SK-N-SH (cell line): ENCODE results near the gene SST. TPM values are rescaled to one million over a fixed set of nuclear protein-coding genes. Genes with fewer than 3 reads are reported as not detected.

Source experiments
- CTCF ChIA-PET: fragments of 300-600, 350-600 bp; formaldehyde crosslinking; extraction: SDS; loops from one replicate; lab custom pipeline; 2021; lab: Yijun Ruan, JAX
- POLR2A ChIA-PET: fragments of 350-600 bp; sonication (Branson Sonifier 250); formaldehyde crosslinking; extraction: SDS; loops from one replicate; lab custom pipeline; 2020; ENCODE audit warnings: antibody characterized with exemption, inconsistent platforms; lab: Yijun Ruan, JAX
- DNase-seq: peaks from one replicate; pipeline ENCODE4 v3.0.0; 2012
- H2AFZ ChIP-seq: fragments of 200-600 bp; sonication (generic); 2 replicates; pipeline ENCODE4 v1.8.1; 2016; ENCODE audit warnings: antibody characterized with exemption, mild to moderate bottlenecking, low read depth
- H3F3A ChIP-seq: fragments of 200-600 bp; sonication (generic); replicated peaks from 2 replicates; pipeline ENCODE3; 2016; ENCODE audit warnings: antibody characterized with exemption, mild to moderate bottlenecking; ENCODE audit not compliant: insufficient read depth
- H3K27ac ChIP-seq, 2 experiments: fragments of 200-500 bp in 1 of 2; fragments of 200-600 bp in 1 of 2; sonication (Bioruptor generic) in 1 of 2; sonication (generic), shearing (Covaris generic) in 1 of 2; 2 replicates each; pipeline versions ENCODE4 v1.5.1 to v1.6.1; 2014 to 2016; ENCODE audit warnings: low read depth in 2 of 2, inconsistent platforms in 1 of 2, low read length in 1 of 2, mild to moderate bottlenecking in 1 of 2, mixed read lengths in 1 of 2
- H3K27me3 ChIP-seq: fragments of 200-600 bp; sonication (generic), shearing (Covaris generic); 2 replicates; pipeline ENCODE4 v1.6.1; 2016; ENCODE audit warnings: mixed run types; ENCODE audit not compliant: insufficient read depth
- H3K36me3 ChIP-seq, 2 experiments: fragments of 200-500 bp in 1 of 2; fragments of 200-600 bp in 1 of 2; sonication (Bioruptor generic) in 1 of 2; sonication (generic) in 1 of 2; replicated peaks in 1 of 2; 2 replicates each; pipeline versions ENCODE3 to v1.5.1; 2014 to 2016; ENCODE audit warnings: low read length in 1 of 2, mild to moderate bottlenecking in 1 of 2; ENCODE audit not compliant: insufficient read depth in 2 of 2, control insufficient read depth in 1 of 2
- H3K4me1 ChIP-seq, 2 experiments: fragments of 200-500 bp in 1 of 2; fragments of 200-600 bp in 1 of 2; sonication (Bioruptor generic) in 1 of 2; sonication (generic), shearing (Covaris generic) in 1 of 2; 2 replicates each; pipeline versions ENCODE4 v1.5.1 to v1.6.1; 2014 to 2016; ENCODE audit warnings: low read depth in 1 of 2, low read length in 1 of 2, mixed run types in 1 of 2; ENCODE audit not compliant: insufficient read depth in 2 of 2, control insufficient read depth in 1 of 2
- H3K4me2 ChIP-seq: fragments of 200-600 bp; sonication (generic), shearing (Covaris generic); 2 replicates; pipeline ENCODE4 v1.6.1; 2017; ENCODE audit warnings: mixed run types
- H3K4me3 ChIP-seq, 2 experiments: fragments of 200-500 bp in 1 of 2; fragments of 200-600 bp in 1 of 2; sonication (Bioruptor generic) in 1 of 2; sonication (generic), shearing (Covaris generic) in 1 of 2; 2 replicates each; pipeline versions ENCODE4 v1.5.1 to v1.8.1; 2014 to 2016; ENCODE audit warnings: low read depth in 2 of 2, inconsistent platforms in 1 of 2, low read length in 1 of 2, mild to moderate bottlenecking in 1 of 2, mixed read lengths in 1 of 2, moderate library complexity in 1 of 2
- H3K79me2 ChIP-seq: fragments of 200-600 bp; sonication (generic); 2 replicates; pipeline ENCODE4 v1.8.1; 2017; ENCODE audit warnings: mild to moderate bottlenecking; ENCODE audit not compliant: insufficient read depth
- H3K9ac ChIP-seq: fragments of 200-600 bp; sonication (generic); 2 replicates; pipeline ENCODE4 v1.6.1; 2017; ENCODE audit warnings: mixed run types
- H3K9me2 ChIP-seq: fragments of 200-600 bp; sonication (generic); 2 replicates; pipeline ENCODE4 v1.6.1; 2017; ENCODE audit warnings: mixed run types
- H3K9me3 ChIP-seq: fragments of 200-600 bp; sonication (generic); 2 replicates; pipeline ENCODE4 v1.6.1; 2017; ENCODE audit warnings: mixed run types, mild to moderate bottlenecking, moderate library complexity
- H4K20me1 ChIP-seq: fragments of 200-600 bp; sonication (generic); 2 replicates; pipeline ENCODE4 v1.6.1; 2017; ENCODE audit warnings: mild to moderate bottlenecking, mixed run types; ENCODE audit not compliant: insufficient read depth
- EZH2phosphoT487 ChIP-seq: fragments of 200-600 bp; sonication (generic); IDR thresholded peaks from 2 replicates; pipeline ENCODE4 v1.6.1; 2017; ENCODE audit warnings: low read depth, mixed run types, mild to moderate bottlenecking, antibody characterized with exemption, moderate library complexity, borderline replicate concordance
- FOSL2 ChIP-seq: IDR thresholded peaks from 2 replicates; pipeline ENCODE4 v1.4.0; 2012; ENCODE audit warnings: low read depth, mild to moderate bottlenecking, moderate library complexity, borderline replicate concordance
- FOXJ3 ChIP-seq: sonication (generic); formaldehyde crosslinking; IDR thresholded peaks from 2 replicates; pipeline ENCODE4 v1.5.1; 2020; ENCODE audit warnings: mild to moderate bottlenecking, missing genetic modification reagents
- GATA2 ChIP-seq: sonication (generic); formaldehyde crosslinking; IDR thresholded peaks from 2 replicates; pipeline ENCODE4 v1.5.0; 2020; ENCODE audit warnings: mild to moderate bottlenecking, missing genetic modification reagents
- MAX ChIP-seq: IDR thresholded peaks from 2 replicates; pipeline ENCODE4 v1.4.0; 2012; ENCODE audit warnings: low read depth
- MEF2A ChIP-seq: IDR thresholded peaks from 2 replicates; pipeline ENCODE4 v1.4.0; 2012; ENCODE audit warnings: low read depth, borderline replicate concordance
- MXI1 ChIP-seq: IDR thresholded peaks from 2 replicates; pipeline ENCODE4 v1.6.1; 2012; ENCODE audit warnings: mild to moderate bottlenecking, low read depth, low read length, improper control_type of control experiment
- NFIC ChIP-seq: IDR thresholded peaks from 2 replicates; pipeline ENCODE4 v1.4.0; 2012; ENCODE audit warnings: borderline replicate concordance
- NRF1 ChIP-seq: IDR thresholded peaks from 2 replicates; pipeline ENCODE4 v1.6.1; 2012; ENCODE audit warnings: low read depth, mild to moderate bottlenecking, low read length
- PBX3 ChIP-seq: IDR thresholded peaks from 2 replicates; pipeline ENCODE4; 2012
- POLR2AphosphoS5 ChIP-seq: IDR thresholded peaks from 2 replicates; pipeline ENCODE4 v1.6.1; 2012; ENCODE audit warnings: low read depth, low read length
- RAD21 ChIP-seq: IDR thresholded peaks from 2 replicates; pipeline ENCODE4 v1.6.1; 2012; ENCODE audit warnings: mild to moderate bottlenecking, low read length
- RCOR1 ChIP-seq: fragments of 150-350 bp; IDR thresholded peaks from 2 replicates; pipeline ENCODE4 v1.6.1; 2017; ENCODE audit warnings: antibody characterized with exemption, low read length
- RXRA ChIP-seq: IDR thresholded peaks from 2 replicates; pipeline ENCODE4 v1.4.0; 2012; ENCODE audit warnings: low read depth, mild to moderate bottlenecking, borderline replicate concordance
- SIN3A ChIP-seq: IDR thresholded peaks from 2 replicates; pipeline ENCODE4 v1.6.1; 2012; ENCODE audit warnings: low read depth, mild to moderate bottlenecking, low read length, moderate library complexity, borderline replicate concordance
- TAF1 ChIP-seq: IDR thresholded peaks from 2 replicates; pipeline ENCODE4 v1.6.1; 2012; ENCODE audit warnings: low read depth, mild to moderate bottlenecking, low read length, moderate library complexity, borderline replicate concordance
- YY1 ChIP-seq: IDR thresholded peaks from 2 replicates; pipeline ENCODE4 v1.4.0; 2012; ENCODE audit warnings: low read depth, mild to moderate bottlenecking
- WGBS: methylation state at CpG from one replicate; pipeline ENCODE4 v1.1.6; 2017; ENCODE audit warnings: low lambda C conversion rate; 5-methylcytosine and 5-hydroxymethylcytosine counted together
- polyA plus RNA-seq, 3 experiments: library from polyadenylated mRNA; depleted of rRNA; stranded (reverse); fragments of >200 nt; gene quantifications; 2 replicates each; pipeline ENCODE4 v1.2.3, GENCODE V29; 2012
- TF ChIP-seq, protein P1 (sequence below): IDR thresholded peaks from 2 replicates; pipeline ENCODE4 v1.4.0; 2012; ENCODE audit warnings: low read depth, borderline replicate concordance
- TF ChIP-seq, protein P2 (sequence below): fragments of 150-350 bp; IDR thresholded peaks from 2 replicates; pipeline ENCODE4 v1.6.1; 2017; ENCODE audit warnings: antibody characterized with exemption, low read length, low read depth, borderline replicate concordance

SST gene
- polyA plus RNA-seq, 1 of the 3 experiments (the other 2 are of a cell fraction), result not detected

DNA sequence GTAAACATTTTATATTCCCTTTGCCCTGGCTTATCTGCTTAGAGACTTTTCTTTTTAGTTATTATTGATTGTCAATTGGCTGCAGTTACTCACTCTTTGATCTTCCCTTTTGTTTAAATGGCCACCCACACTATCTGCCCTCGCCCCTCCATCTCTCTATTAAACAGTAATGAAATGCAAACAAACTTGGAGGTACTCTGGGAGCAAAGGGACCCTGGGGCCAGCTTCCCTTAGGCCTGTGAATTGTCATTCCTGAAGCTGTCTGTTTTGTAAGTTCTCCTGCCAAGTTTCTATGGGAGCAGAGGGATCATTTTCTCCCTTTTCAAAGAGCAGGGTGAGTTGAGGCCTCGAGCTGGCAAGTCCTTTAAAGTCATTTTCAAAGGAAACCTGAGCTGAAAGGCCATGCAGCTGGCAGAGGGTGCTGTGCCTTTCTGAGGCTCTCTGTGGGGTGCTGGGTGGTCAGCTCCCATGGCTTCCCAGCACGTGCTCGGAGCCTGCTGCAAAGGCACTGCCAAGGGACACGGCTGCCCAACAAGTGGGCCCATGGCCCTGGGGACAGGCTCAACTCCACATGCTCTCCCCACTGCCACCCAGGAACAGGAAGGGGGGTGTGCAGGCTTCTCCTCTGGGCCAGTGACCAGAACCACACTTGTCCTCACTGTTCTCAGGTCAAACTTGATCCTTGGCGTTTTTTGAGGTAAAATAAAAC lies 49.6 kb upstream of the SST start:
- no peaks in the 10 kb centered on the region; a peak in 1 of 4 replicates for H3K4me1 ChIP-seq
- no peaks in the 10 kb centered on the region for H3K9me2 ChIP-seq
- ChIA-PET POLR2A (no interaction called here), CTCF (interaction anchor here (1.1 to 7.6 kb wide), 4 partner anchors 20 to 1429 kb away, joined by 3 to 53 read pairs (median 8); no protein-coding TSS in a partner anchor)
- H3K79me2 ChIP-seq, result no peaks in the 10 kb centered on the region
- no peak overlapping the region for H3K4me2 ChIP-seq
- H3K27me3 ChIP-seq, result no peaks in the 10 kb centered on the region
- WGBS, result 60% methylated on average over 6 of the region's 6 CpGs
- H3K27ac ChIP-seq, result no peak overlapping the region
- no peak overlapping the region for H3K4me3 ChIP-seq
- no peak overlapping the region for H3K9ac ChIP-seq
- H3F3A ChIP-seq, result no peaks in the 10 kb centered on the region
- H3K9me3 ChIP-seq, result no peaks in the 10 kb centered on the region
- DNase-seq, result no peak
- TF ChIP-seq TAF1, result no peak
- TF ChIP-seq MEF2A, result no peak
- TF ChIP-seq GATA2 (CRISPR knock-in tag), result no peak
- TF ChIP-seq, protein P1, sequence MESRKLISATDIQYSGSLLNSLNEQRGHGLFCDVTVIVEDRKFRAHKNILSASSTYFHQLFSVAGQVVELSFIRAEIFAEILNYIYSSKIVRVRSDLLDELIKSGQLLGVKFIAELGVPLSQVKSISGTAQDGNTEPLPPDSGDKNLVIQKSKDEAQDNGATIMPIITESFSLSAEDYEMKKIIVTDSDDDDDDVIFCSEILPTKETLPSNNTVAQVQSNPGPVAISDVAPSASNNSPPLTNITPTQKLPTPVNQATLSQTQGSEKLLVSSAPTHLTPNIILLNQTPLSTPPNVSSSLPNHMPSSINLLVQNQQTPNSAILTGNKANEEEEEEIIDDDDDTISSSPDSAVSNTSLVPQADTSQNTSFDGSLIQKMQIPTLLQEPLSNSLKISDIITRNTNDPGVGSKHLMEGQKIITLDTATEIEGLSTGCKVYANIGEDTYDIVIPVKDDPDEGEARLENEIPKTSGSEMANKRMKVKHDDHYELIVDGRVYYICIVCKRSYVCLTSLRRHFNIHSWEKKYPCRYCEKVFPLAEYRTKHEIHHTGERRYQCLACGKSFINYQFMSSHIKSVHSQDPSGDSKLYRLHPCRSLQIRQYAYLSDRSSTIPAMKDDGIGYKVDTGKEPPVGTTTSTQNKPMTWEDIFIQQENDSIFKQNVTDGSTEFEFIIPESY, result no peak
- TF ChIP-seq MAX, result no peak
- TF ChIP-seq, protein P2, sequence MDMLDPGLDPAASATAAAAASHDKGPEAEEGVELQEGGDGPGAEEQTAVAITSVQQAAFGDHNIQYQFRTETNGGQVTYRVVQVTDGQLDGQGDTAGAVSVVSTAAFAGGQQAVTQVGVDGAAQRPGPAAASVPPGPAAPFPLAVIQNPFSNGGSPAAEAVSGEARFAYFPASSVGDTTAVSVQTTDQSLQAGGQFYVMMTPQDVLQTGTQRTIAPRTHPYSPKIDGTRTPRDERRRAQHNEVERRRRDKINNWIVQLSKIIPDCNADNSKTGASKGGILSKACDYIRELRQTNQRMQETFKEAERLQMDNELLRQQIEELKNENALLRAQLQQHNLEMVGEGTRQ, result no peak
- TF ChIP-seq NRF1, result no peak
- TF ChIP-seq RXRA, result no peak
- no peak for TF ChIP-seq RCOR1
- TF ChIP-seq RAD21, result no peak
- no peak for TF ChIP-seq POLR2AphosphoS5
- TF ChIP-seq YY1, result no peak
- TF ChIP-seq FOXJ3, result no peak
- no peak for TF ChIP-seq SIN3A
- TF ChIP-seq PBX3, result no peak
- TF ChIP-seq MXI1, result no peak
- TF ChIP-seq EZH2phosphoT487, result no peak
- no peak for TF ChIP-seq FOSL2
- TF ChIP-seq NFIC, result no peak
- H3K36me3 ChIP-seq, result peaks cover 30 to 31% of the 10 kb centered on the region in 2 experiments
- no peak overlapping the region for H2AFZ ChIP-seq
- H4K20me1 ChIP-seq, result no peaks in the 10 kb centered on the region
